Stomach (tissue), 9 donors: ENCODE data around the gene RAPGEF1. TPM values are rescaled to one million over a fixed set of nuclear protein-coding genes. Genes with fewer than 3 reads are reported as not detected.

ENCODE experiments used
- DNase-seq, 2 donors: peaks; one replicate each; pipeline versions ENCODE4 v3.0.0 to v3.0.0-alpha.2; 2013 to 2019
- H3K27ac ChIP-seq, 5 donors: fragments of 200-600 bp in 4 of 5; sonication (generic) in 4 of 5; one replicate each; pipeline ENCODE4 v1.5.1; 2013 to 2019; ENCODE audit warnings: mild to moderate bottlenecking in 1 of 5, moderate library complexity in 1 of 5
- H3K27me3 ChIP-seq, 3 donors: fragments of 200-600 bp; sonication (generic); one replicate each; pipeline ENCODE4 v1.5.1; 2017 to 2019; ENCODE audit warnings: mixed run types in 1 of 3
- H3K36me3 ChIP-seq, 4 donors: fragments of 200-600 bp; sonication (generic); 1 replicate in 3 of 4; 2 replicates in 1 of 4; pipeline ENCODE4 v1.5.1; 2016 to 2019
- H3K4me1 ChIP-seq, 4 donors: fragments of 200-600 bp; sonication (generic); one replicate each; pipeline ENCODE4 v1.5.1; 2016 to 2019
- H3K4me3 ChIP-seq, 4 donors: fragments of 200-600 bp; sonication (generic) in 3 of 4; one replicate each; pipeline ENCODE4 v1.5.1; 2016 to 2019; ENCODE audit warnings: mild to moderate bottlenecking in 1 of 4
- H3K9me3 ChIP-seq, 4 donors: fragments of 200-600 bp; sonication (generic); one replicate each; pipeline ENCODE4 v1.5.1; 2016 to 2019
- EP300 ChIP-seq: sonication (generic); formaldehyde crosslinking; IDR thresholded peaks from one replicate; pipeline ENCODE4 v1.6.1; 2017; ENCODE audit warnings: antibody characterized with exemption
- POLR2A ChIP-seq, 4 donors: fragments of 450-650 bp; IDR thresholded peaks; one replicate each; pipeline ENCODE4 v1.6.1; 2016; ENCODE audit warnings: antibody characterized with exemption in 4 of 4, control low read depth in 2 of 4, mild to moderate bottlenecking in 1 of 4, moderate library complexity in 1 of 4
- POLR2AphosphoS5 ChIP-seq, 3 donors: sonication (generic); formaldehyde crosslinking; IDR thresholded peaks; one replicate each; pipeline ENCODE4 v1.6.1; 2016; ENCODE audit warnings: antibody characterized with exemption in 3 of 3
- WGBS, 5 donors: extraction: QIAGEN DNeasy Blood & Tissue Kit in 3 of 5; methylation state at CpG; one replicate each; pipeline versions ENCODE4 v1.1.5 to v1.1.7; 2013 to 2018; 5-methylcytosine and 5-hydroxymethylcytosine counted together
- intact Hi-C: fragments of 100-400 bp; cut with DNase I; formaldehyde crosslinking; loops from one replicate; pipeline ENCODE4 v1.15.1; 2023; ENCODE audit warnings: low total_unique reads
- polyA plus RNA-seq, 3 donors: library from polyadenylated mRNA; stranded (reverse); fragments of 200-250 nt; gene quantifications; one replicate each; pipeline ENCODE4 v1.2.3, GENCODE V29; 2013
- total RNA-seq, 5 donors: library from RNA; depleted of rRNA; stranded (reverse); fragments of >200 nt; gene quantifications; one replicate each; pipeline versions ENCODE4 v1.1.0 to v1.2.3, GENCODE V29; 2014 to 2016
- TF ChIP-seq, protein P1 (sequence below), 7 experiments: fragments of 450-650 bp in 4 of 7; fragments of 200-600 bp in 3 of 7; sonication (generic) in 3 of 7; IDR thresholded peaks; one replicate each; pipeline ENCODE4 v1.5.1; 2016 to 2019; ENCODE audit warnings: antibody characterized with exemption in 7 of 7, control low read depth in 2 of 7, mild to moderate bottlenecking in 1 of 7
- donor health status: healthy with polysubstance abuse.
- donor health status: Bipolar disorder and iron deficiency.
- donor health status: healthy.

RAPGEF1 gene
- total and polyA plus RNA-seq, 8 donors: 8.4 to 84.6 (median 45.1) TPM

- intact Hi-C loops: no loop called here
Measured at GRCh38 chr9:131627326-131627647, 112.6 kb downstream of the RAPGEF1 start.

DNA sequence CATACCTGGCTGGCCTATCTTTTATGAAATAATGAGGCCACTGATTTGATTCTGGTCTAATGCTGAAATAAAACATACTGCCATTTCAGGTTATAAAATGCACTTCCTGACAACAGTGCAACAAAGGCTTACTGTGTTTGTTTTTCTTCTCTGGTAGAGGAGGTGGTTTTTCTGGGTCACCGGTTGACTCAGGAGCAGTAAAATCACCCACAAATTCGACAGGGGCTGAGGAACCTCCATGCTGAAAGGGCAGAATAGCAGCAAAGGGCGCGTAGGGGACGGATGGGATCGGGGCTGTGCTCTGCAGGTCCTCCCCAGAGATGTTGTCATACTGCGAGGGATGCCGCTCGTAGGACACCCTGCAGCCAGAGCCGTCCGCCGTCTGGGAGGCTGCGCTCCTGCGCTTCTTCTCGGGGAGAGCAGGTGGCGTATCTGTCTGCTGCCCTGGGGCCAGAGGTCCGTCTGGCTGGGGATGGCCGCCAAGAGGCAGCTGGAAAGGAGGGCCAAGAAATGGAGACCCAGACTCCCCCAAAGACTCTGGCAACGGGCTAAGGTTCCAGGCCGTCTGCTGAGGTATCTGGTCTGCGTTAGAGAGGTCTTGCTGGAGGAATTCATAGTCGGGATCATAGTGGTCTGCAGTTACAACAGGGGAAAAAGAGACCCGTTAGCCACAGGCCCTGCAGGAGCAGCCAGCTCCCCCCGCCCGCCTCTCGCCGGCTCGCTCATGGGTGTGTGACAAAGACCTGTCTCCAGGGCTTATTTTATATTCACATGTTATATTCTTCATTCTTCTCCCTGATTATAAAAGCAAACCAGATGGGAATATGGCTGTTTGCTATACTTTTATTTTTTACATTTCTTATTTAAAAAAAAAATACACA lies 113.8 kb downstream of the RAPGEF1 start:
- peak overlapping the region in 3 of 5 donors; percentile 37 to 49 (median 46) for H3K27ac ChIP-seq
- H3K27me3 ChIP-seq: no peaks in the 10 kb centered on the region
- H3K36me3 ChIP-seq: peaks cover 59 to 86% (median 80%) of the 10 kb centered on the region in 4 donors
- no peak overlapping the region for H3K4me3 ChIP-seq
- peaks cover 0 to 46% (median 5%) of the 10 kb centered on the region in 4 donors for H3K4me1 ChIP-seq
- DNase-seq: no peak
- H3K9me3 ChIP-seq: no peaks in the 10 kb centered on the region
- no peak for TF ChIP-seq EP300
- TF ChIP-seq POLR2A (IDR thresholded peaks at IDR 0.05): no peak
- no peak for TF ChIP-seq POLR2AphosphoS5 (IDR thresholded peaks at IDR 0.05)
- TF ChIP-seq, protein P1, sequence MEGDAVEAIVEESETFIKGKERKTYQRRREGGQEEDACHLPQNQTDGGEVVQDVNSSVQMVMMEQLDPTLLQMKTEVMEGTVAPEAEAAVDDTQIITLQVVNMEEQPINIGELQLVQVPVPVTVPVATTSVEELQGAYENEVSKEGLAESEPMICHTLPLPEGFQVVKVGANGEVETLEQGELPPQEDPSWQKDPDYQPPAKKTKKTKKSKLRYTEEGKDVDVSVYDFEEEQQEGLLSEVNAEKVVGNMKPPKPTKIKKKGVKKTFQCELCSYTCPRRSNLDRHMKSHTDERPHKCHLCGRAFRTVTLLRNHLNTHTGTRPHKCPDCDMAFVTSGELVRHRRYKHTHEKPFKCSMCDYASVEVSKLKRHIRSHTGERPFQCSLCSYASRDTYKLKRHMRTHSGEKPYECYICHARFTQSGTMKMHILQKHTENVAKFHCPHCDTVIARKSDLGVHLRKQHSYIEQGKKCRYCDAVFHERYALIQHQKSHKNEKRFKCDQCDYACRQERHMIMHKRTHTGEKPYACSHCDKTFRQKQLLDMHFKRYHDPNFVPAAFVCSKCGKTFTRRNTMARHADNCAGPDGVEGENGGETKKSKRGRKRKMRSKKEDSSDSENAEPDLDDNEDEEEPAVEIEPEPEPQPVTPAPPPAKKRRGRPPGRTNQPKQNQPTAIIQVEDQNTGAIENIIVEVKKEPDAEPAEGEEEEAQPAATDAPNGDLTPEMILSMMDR (IDR thresholded peaks at IDR 0.05): no peak
- intact Hi-C loops: no loop called here
- 86 to 92% (median 88%) methylated on average over 19 to 28 of the region's 28 CpGs for WGBS, 5 donors

More at GRCh38 chr9:131627326-131627647, 112.6 kb downstream of the RAPGEF1 start:
- Histone ChIP-seq H3K27ac (peak overlapping the region in 4 of 5 donors; percentile 25 to 83 (median 59)), H3K9me3 (no peaks in the 10 kb centered on the region), H3K36me3 (peaks cover 52 to 73% (median 68%) of the 10 kb centered on the region in 4 donors), H3K27me3 (no peaks in the 10 kb centered on the region), H3K4me3 (no peak overlapping the region), H3K4me1 (peaks cover 0 to 50% (median 8%) of the 10 kb centered on the region in 4 donors)
- 84 to 93% (median 88%) methylated on average over 8 of the region's 8 CpGs for WGBS, 5 donors
- TF ChIP-seq POLR2AphosphoS5 (IDR thresholded peaks at IDR 0.05) (no peak), EP300 (no peak), POLR2A (IDR thresholded peaks at IDR 0.05) (no peak)
- TF ChIP-seq, protein P1 (IDR thresholded peaks at IDR 0.05): no peak
- no peak for DNase-seq

DNA sequence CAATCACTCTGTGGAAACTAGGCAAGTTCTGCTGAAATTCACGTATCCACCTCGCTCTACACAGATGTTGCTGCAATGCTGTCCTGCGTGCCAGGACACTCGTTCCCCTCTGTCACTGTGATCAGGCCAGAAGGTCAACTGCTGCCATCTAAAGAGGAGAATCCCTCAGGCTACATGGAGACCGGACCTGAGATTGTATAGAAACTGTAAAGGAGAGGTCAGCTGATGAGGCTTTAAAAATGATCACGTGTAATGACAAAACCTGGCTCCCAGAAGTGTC lies 114.4 kb downstream of the RAPGEF1 start:
- peaks cover 63 to 92% (median 86%) of the 10 kb centered on the region in 4 donors for H3K36me3 ChIP-seq
- H3K4me3 ChIP-seq: no peak overlapping the region
- no peak for TF ChIP-seq POLR2AphosphoS5 (IDR thresholded peaks at IDR 0.05)
- TF ChIP-seq, protein P1 (IDR thresholded peaks at IDR 0.05): no peak
- TF ChIP-seq EP300: no peak
- TF ChIP-seq POLR2A (IDR thresholded peaks at IDR 0.05): no peak
- intact Hi-C loops: no loop called here
- peaks cover 0 to 40% (median 2%) of the 10 kb centered on the region in 4 donors for H3K4me1 ChIP-seq
- no peaks in the 10 kb centered on the region for H3K27me3 ChIP-seq
- no peaks in the 10 kb centered on the region for H3K9me3 ChIP-seq
- 80 to 90% (median 86%) methylated on average over 6 of the region's 6 CpGs for WGBS, 5 donors
- H3K27ac ChIP-seq: peak overlapping the region in 3 of 5 donors; percentile 35 to 49 (median 46)
- no peak for DNase-seq

DNA sequence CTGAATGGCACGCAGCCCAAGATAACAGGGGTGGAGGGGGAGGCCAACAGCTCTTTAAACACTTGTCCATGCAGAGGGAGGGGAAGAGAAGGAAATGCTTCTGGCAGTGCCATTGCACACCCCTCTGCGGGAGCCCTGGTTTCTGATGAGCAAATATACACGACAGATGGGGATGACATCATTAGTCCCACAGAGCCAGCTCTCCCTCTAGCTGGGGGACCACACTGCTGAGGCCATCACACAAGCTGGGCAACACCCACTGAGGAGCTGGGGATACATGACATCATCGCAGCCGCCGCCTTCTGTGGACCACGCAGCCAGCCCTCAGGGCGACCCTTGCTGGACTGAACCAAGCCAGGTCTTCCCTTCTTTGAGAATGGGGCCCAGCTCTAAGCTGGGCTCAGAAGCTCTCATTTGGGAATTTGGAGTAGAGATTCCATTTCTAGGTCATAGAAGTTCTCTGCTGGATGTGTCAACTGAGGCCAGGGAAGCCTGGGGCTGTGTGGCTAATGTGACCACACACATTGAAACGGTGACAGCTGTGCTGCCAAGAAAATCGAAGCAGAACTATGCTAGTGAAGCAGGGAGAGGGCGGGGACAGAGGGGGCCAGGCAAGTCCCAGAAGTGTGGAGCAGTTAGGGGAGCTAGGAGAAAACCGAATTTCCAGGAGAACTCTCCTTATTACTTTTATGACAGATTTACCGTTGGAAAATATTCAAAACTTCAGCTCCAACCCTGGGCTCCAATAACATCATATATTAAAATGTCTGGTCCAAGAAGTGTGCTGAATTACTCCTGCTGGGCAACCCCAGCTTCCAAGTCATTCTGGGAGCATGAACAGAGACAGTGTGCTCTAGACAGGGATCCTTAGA lies 115.0 kb downstream of the RAPGEF1 start:
- DNase-seq: peak in 1 of 2 donors; percentile 72
- WGBS, 5 donors: 71 to 83% (median 75%) methylated on average over 12 to 13 of the region's 13 CpGs
- H3K27me3 ChIP-seq: no peaks in the 10 kb centered on the region
- peak overlapping the region in 4 of 5 donors; percentile 23 to 49 (median 40) for H3K27ac ChIP-seq
- intact Hi-C loops: no loop called here
- no peaks in the 10 kb centered on the region for H3K9me3 ChIP-seq
- H3K4me3 ChIP-seq: no peak overlapping the region
- TF ChIP-seq, protein P1 (IDR thresholded peaks at IDR 0.05): no peak
- TF ChIP-seq POLR2A (IDR thresholded peaks at IDR 0.05) (no peak), EP300 (no peak), POLR2AphosphoS5 (IDR thresholded peaks at IDR 0.05) (no peak)
- peaks cover 0 to 34% (median 0%) of the 10 kb centered on the region in 4 donors for H3K4me1 ChIP-seq
- peaks cover 64 to 95% (median 89%) of the 10 kb centered on the region in 4 donors for H3K36me3 ChIP-seq
